Fibroblast of lung (primary cell): ENCODE data around the gene ZNF75A. TPM values are rescaled to one million over a fixed set of nuclear protein-coding genes. Genes with fewer than 3 reads are reported as not detected.
"Not testable (repeated sequence)": the region's sequence is repeated elsewhere in the genome, so short reads cannot be mapped to it uniquely, and the experiment has no call there.

Source experiments
- DNase-seq, 2 donors: peaks; one replicate each; pipeline versions ENCODE4 v3.0.0 to v3.0.0-alpha.2; 2010; ENCODE audit warnings: low read depth in 2 of 2
- H2AFZ ChIP-seq: 2 replicates; pipeline ENCODE4 v1.5.1; 2012; ENCODE audit warnings: low read length, control low read depth, inconsistent platforms
- H3K27ac ChIP-seq: 2 replicates; pipeline ENCODE4 v1.5.1; 2011; ENCODE audit warnings: low read length, control low read depth; ENCODE audit not compliant: insufficient read depth
- H3K27me3 ChIP-seq: 2 replicates; pipeline ENCODE4 v1.5.1; 2011; ENCODE audit warnings: mild to moderate bottlenecking, low read length; ENCODE audit not compliant: control insufficient read depth, insufficient read depth
- H3K36me3 ChIP-seq: 2 replicates; pipeline ENCODE4 v1.5.1; 2011; ENCODE audit warnings: low read length; ENCODE audit not compliant: control insufficient read depth, insufficient read depth
- H3K4me1 ChIP-seq: 2 replicates; pipeline ENCODE4 v1.5.1; 2011; ENCODE audit warnings: low read length; ENCODE audit not compliant: control insufficient read depth, insufficient read depth; ENCODE audit errors: extremely low read depth
- H3K4me2 ChIP-seq: 2 replicates; pipeline ENCODE4 v1.5.1; 2011; ENCODE audit warnings: low read length, control low read depth; ENCODE audit not compliant: insufficient read depth; ENCODE audit errors: extremely low read depth
- H3K4me3 ChIP-seq, 4 experiments: fragments of 200-600 bp in 1 of 4; sonication (generic) in 1 of 4; replicated peaks in 1 of 4; 2 replicates each; pipeline ENCODE4 v1.5.1; 2011 to 2016; ENCODE audit warnings: low read length in 4 of 4, low read depth in 3 of 4, mild to moderate bottlenecking in 3 of 4, control low read depth in 2 of 4, inconsistent platforms in 1 of 4, mixed read lengths in 1 of 4; ENCODE audit not compliant: insufficient read depth in 1 of 4; ENCODE audit errors: control extremely low read depth in 1 of 4
- H3K79me2 ChIP-seq: 2 replicates; pipeline ENCODE4 v1.5.1; 2012; ENCODE audit warnings: mild to moderate bottlenecking, low read length, inconsistent platforms; ENCODE audit not compliant: control insufficient read depth, insufficient read depth
- H3K9ac ChIP-seq: 2 replicates; pipeline ENCODE4 v1.5.1; 2011; ENCODE audit warnings: mild to moderate bottlenecking, low read length, control low read depth; ENCODE audit not compliant: insufficient read depth
- H3K9me3 ChIP-seq: 2 replicates; pipeline ENCODE4 v1.5.1; 2012; ENCODE audit warnings: low read depth, low read length; ENCODE audit not compliant: control insufficient read depth, insufficient read depth
- H4K20me1 ChIP-seq: 2 replicates; pipeline ENCODE4 v1.5.1; 2011; ENCODE audit warnings: low read length; ENCODE audit not compliant: control insufficient read depth, insufficient read depth; ENCODE audit errors: extremely low read depth
- CTCF ChIP-seq, 2 donors: IDR thresholded peaks in 1 of 2; conservative IDR thresholded peaks in 1 of 2; 1 replicate in 1 of 2; 2 replicates in 1 of 2; pipeline ENCODE4 v1.5.1; 2011 to 2012; ENCODE audit warnings: low read length in 2 of 2, control low read depth in 1 of 2, inconsistent platforms in 1 of 2, low read depth in 1 of 2, mild to moderate bottlenecking in 1 of 2
- EZH2 ChIP-seq: IDR thresholded peaks from 2 replicates; pipeline ENCODE4 v1.5.1; 2012; ENCODE audit warnings: low read length, control low read depth, mild to moderate bottlenecking; ENCODE audit errors: missing control alignments
- polyA plus RNA-seq, 2 donors: library from polyadenylated mRNA; depleted of rRNA in 1 of 2; stranded (reverse) in 1 of 2; unstranded in 1 of 2; fragments of >200 nt; gene quantifications; 2 replicates each; pipeline ENCODE4 v1.2.1, GENCODE V29; 2011 to 2012; ENCODE audit warnings: missing spikeins in 1 of 2
- total RNA-seq: library from RNA; depleted of rRNA; stranded (reverse); fragments of >200 nt; gene quantifications from 2 replicates; pipeline ENCODE4 v1.2.1, GENCODE V29; 2014

The ZNF75A gene
- total and polyA plus RNA-seq, 2 donors (not counting 1 experiment from before 2014, with no cell fraction given), result 14.4 to 24.3 TPM

- peak; percentile 98 to 99 for DNase-seq
- H3K9me3 ChIP-seq, result no peaks in the 10 kb centered on the region
- peak overlapping the region; percentile 85 for H3K27ac ChIP-seq
- peak overlapping the region; percentile 95 for H2AFZ ChIP-seq
- H3K4me2 ChIP-seq, result peak overlapping the region; percentile 93
- peak in 1 of 2 donors; percentile 17 for TF ChIP-seq CTCF (conservative IDR thresholded peaks at IDR 0.05 in 1 of 2, IDR thresholded peaks at IDR 0.05 in 1 of 2; ENCODE audit: low read depth in 1 of 2, low read length in 2 of 2)
- TF ChIP-seq EZH2, result no peak
- no peaks in the 10 kb centered on the region for H4K20me1 ChIP-seq
- H3K4me1 ChIP-seq, result no peaks in the 10 kb centered on the region
- no peaks in the 10 kb centered on the region for H3K36me3 ChIP-seq
- H3K79me2 ChIP-seq, result no peaks in the 10 kb centered on the region
- peak overlapping the region; percentile 75 for H3K9ac ChIP-seq
- no peaks in the 10 kb centered on the region for H3K27me3 ChIP-seq
- peak overlapping the region; percentile 47 to 93 (median 77) for H3K4me3 ChIP-seq
Measured at GRCh38 chr16:3264137-3265036, 40.9 kb upstream of the ZNF75A start.

- Histone ChIP-seq H2AFZ (no peak overlapping the region), H3K4me2 (no peak overlapping the region), H3K36me3 (no peaks in the 10 kb centered on the region), H3K79me2 (no peaks in the 10 kb centered on the region), H3K9ac (no peak overlapping the region), H3K4me3 (no peak overlapping the region), H3K27ac (no peak overlapping the region), H3K9me3 (no peaks in the 10 kb centered on the region), H4K20me1 (no peaks in the 10 kb centered on the region), H3K27me3 (no peaks in the 10 kb centered on the region), H3K4me1 (no peaks in the 10 kb centered on the region)
- DNase-seq, result peak; percentile 24 to 64
- TF ChIP-seq CTCF (conservative IDR thresholded peaks at IDR 0.05 in 1 of 2, IDR thresholded peaks at IDR 0.05 in 1 of 2; ENCODE audit: low read depth in 1 of 2, low read length in 2 of 2), result peak; percentile 49 to 52
- TF ChIP-seq EZH2, result no peak
Measured at GRCh38 chr16:3266873-3267537, 38.3 kb upstream of the ZNF75A start.

GRCh38 chr16:3268294-3268693 is 37.0 kb upstream of the ZNF75A start:
- Histone ChIP-seq H2AFZ (no peak overlapping the region), H3K36me3 (no peaks in the 10 kb centered on the region), H4K20me1 (no peaks in the 10 kb centered on the region), H3K4me3 (no peak overlapping the region), H3K27me3 (no peaks in the 10 kb centered on the region), H3K9ac (no peak overlapping the region), H3K27ac (no peak overlapping the region), H3K79me2 (no peaks in the 10 kb centered on the region), H3K4me1 (no peaks in the 10 kb centered on the region), H3K9me3 (no peaks in the 10 kb centered on the region), H3K4me2 (no peak overlapping the region)
- no peak for TF ChIP-seq CTCF (conservative IDR thresholded peaks at IDR 0.05 in 1 of 2, IDR thresholded peaks at IDR 0.05 in 1 of 2; ENCODE audit: low read depth in 1 of 2, low read length in 2 of 2)
- TF ChIP-seq EZH2, result no peak
- DNase-seq, result no peak

- H2AFZ ChIP-seq, H3K4me3 ChIP-seq, H3K9ac ChIP-seq, H3K79me2 ChIP-seq, H3K4me1 ChIP-seq, H3K36me3 ChIP-seq, H3K27ac ChIP-seq, H4K20me1 ChIP-seq, DNase-seq, H3K4me2 ChIP-seq, H3K27me3 ChIP-seq, H3K9me3 ChIP-seq: not testable (repeated sequence)
Measured at GRCh38 chr16:3270718-3271117, 34.6 kb upstream of the ZNF75A start.
